Measurements from ENCODE around the gene AGRP. TPM values are rescaled to one million over a fixed set of nuclear protein-coding genes. Genes with fewer than 3 reads are reported as not detected.

Gene AGRP
- total and polyA plus RNA-seq, 4 donors: 0.18 to 0.50 TPM; not detected in 2

GRCh38 chr16:67471758-67472384 is 11.5 kb downstream of the AGRP start:
- peaks cover 8 to 43% (median 25%) of the 10 kb centered on the region in 4 donors for H3K4me1 ChIP-seq (ENCODE audit: control insufficient read depth in 4 of 4, insufficient read depth in 4 of 4, low read length in 3 of 4)
- no peak overlapping the region for H3K4me3 ChIP-seq (ENCODE audit: low read depth in 1 of 3, low read length in 3 of 3)
- DNase-seq (ENCODE audit: low spot score): no peak
- no peaks in the 10 kb centered on the region for H3K9me3 ChIP-seq (ENCODE audit: control insufficient read depth in 4 of 4, low read length in 3 of 4)
- H3K9ac ChIP-seq (ENCODE audit: low read depth in 1 of 2, low read length in 2 of 2): no peak overlapping the region
- H3K27ac ChIP-seq (ENCODE audit: low read depth in 1 of 2, low read length in 2 of 2): no peak overlapping the region
- H3K27me3 ChIP-seq (ENCODE audit: control insufficient read depth in 4 of 4, insufficient read depth in 4 of 4, low read length in 3 of 4): no peaks in the 10 kb centered on the region
- WGBS: 94% methylated on average over 6 of the region's 6 CpGs
- H3K36me3 ChIP-seq (ENCODE audit: control insufficient read depth in 4 of 4, insufficient read depth in 3 of 4, low read depth in 1 of 4, low read length in 3 of 4): peaks cover 0 to 4% (median 0%) of the 10 kb centered on the region in 4 donors
- TF ChIP-seq EGR1 (IDR thresholded peaks at IDR 0.05; ENCODE audit: low read depth in 2 of 2): no peak
- TF ChIP-seq CTCF (IDR thresholded peaks at IDR 0.05; ENCODE audit: low read depth, low read length, missing input control): no peak
- TF ChIP-seq REST (IDR thresholded peaks at IDR 0.05): no peak
- TF ChIP-seq GABPA (IDR thresholded peaks at IDR 0.05 in 1 of 2, conservative IDR thresholded peaks at IDR 0.05 in 1 of 2): no peak
- no peak for TF ChIP-seq ATF3 (IDR thresholded peaks at IDR 0.05)
- no peak for TF ChIP-seq MAX (IDR thresholded peaks at IDR 0.05)
- TF ChIP-seq ZBTB33 (IDR thresholded peaks at IDR 0.05): no peak
- no peak for TF ChIP-seq NR2F2 (IDR thresholded peaks at IDR 0.05)
- TF ChIP-seq FOXA1 (IDR thresholded peaks at IDR 0.05): no peak

- Histone ChIP-seq H3K9ac (ENCODE audit: low read depth in 1 of 2, low read length in 2 of 2) (no peak overlapping the region), H3K27me3 (ENCODE audit: control insufficient read depth in 4 of 4, insufficient read depth in 4 of 4, low read length in 3 of 4) (no peaks in the 10 kb centered on the region), H3K4me1 (ENCODE audit: control insufficient read depth in 4 of 4, insufficient read depth in 4 of 4, low read length in 3 of 4) (peaks cover 8 to 44% (median 29%) of the 10 kb centered on the region in 4 donors), H3K27ac (ENCODE audit: low read depth in 1 of 2, low read length in 2 of 2) (no peak overlapping the region), H3K36me3 (ENCODE audit: control insufficient read depth in 4 of 4, insufficient read depth in 3 of 4, low read depth in 1 of 4, low read length in 3 of 4) (peaks cover 0 to 2% (median 0%) of the 10 kb centered on the region in 4 donors), H3K9me3 (ENCODE audit: control insufficient read depth in 4 of 4, low read length in 3 of 4) (no peaks in the 10 kb centered on the region), H3K4me3 (ENCODE audit: low read depth in 1 of 3, low read length in 3 of 3) (no peak overlapping the region)
- 21% methylated on average over 7 of the region's 7 CpGs for WGBS
- peak; percentile 65 for DNase-seq (ENCODE audit: low spot score)
- peak; percentile 51 to 66 for TF ChIP-seq RAD21 (IDR thresholded peaks at IDR 0.05)
- TF ChIP-seq ATF3 (IDR thresholded peaks at IDR 0.05): no peak
- peak in 1 of 2 donors; percentile 59 for TF ChIP-seq JUND (IDR thresholded peaks at IDR 0.05)
- TF ChIP-seq RXRA (IDR thresholded peaks at IDR 0.05): peak; percentile 88 to 93
- TF ChIP-seq FOXA2 (IDR thresholded peaks at IDR 0.05): peak; percentile 37
- peak; percentile 87 for TF ChIP-seq SP1 (IDR thresholded peaks at IDR 0.05)
- TF ChIP-seq YY1 (IDR thresholded peaks at IDR 0.05): peak; percentile 66
- TF ChIP-seq GABPA (IDR thresholded peaks at IDR 0.05 in 1 of 2, conservative IDR thresholded peaks at IDR 0.05 in 1 of 2): peak in 1 of 2 donors; percentile 63
- TF ChIP-seq EGR1 (IDR thresholded peaks at IDR 0.05; ENCODE audit: low read depth in 2 of 2): no peak
- peak; percentile 55 for TF ChIP-seq NR2F2 (IDR thresholded peaks at IDR 0.05)
- no peak for TF ChIP-seq TAF1 (conservative IDR thresholded peaks at IDR 0.05)
- peak; percentile 65 to 84 for TF ChIP-seq HNF4A (conservative IDR thresholded peaks at IDR 0.05)
- no peak for TF ChIP-seq HNF4G (IDR thresholded peaks at IDR 0.05)
- TF ChIP-seq MAX (IDR thresholded peaks at IDR 0.05): no peak
- TF ChIP-seq ZBTB33 (IDR thresholded peaks at IDR 0.05): no peak
Observed at GRCh38 chr16:67470359-67470758, 13.0 kb downstream of the AGRP start.
